GM12874 (cell line): Measurements from ENCODE around the gene PTPRM.

ENCODE experiments used
- CTCF ChIP-seq: IDR thresholded peaks from 2 replicates; pipeline ENCODE4 v1.5.1; 2011; ENCODE audit warnings: low read depth, mild to moderate bottlenecking, control low read depth, low read length, moderate library complexity; ENCODE audit not compliant: insufficient read depth

The PTPRM gene

GRCh38 chr18:8277270-8277669, 710.2 kb downstream of the PTPRM start:
- no peak for TF ChIP-seq CTCF

GRCh38 chr18:8279346-8279745, 712.2 kb downstream of the PTPRM start:
- TF ChIP-seq CTCF: no peak

GRCh38 chr18:8279781-8280330, 712.7 kb downstream of the PTPRM start:
- no peak for TF ChIP-seq CTCF

GRCh38 chr18:8283891-8284585, 716.9 kb downstream of the PTPRM start:
- TF ChIP-seq CTCF: no peak

GRCh38 chr18:8286303-8286702, 719.2 kb downstream of the PTPRM start:
- no peak for TF ChIP-seq CTCF

GRCh38 chr18:8287196-8287885, 720.2 kb downstream of the PTPRM start:
- TF ChIP-seq CTCF: no peak

GRCh38 chr18:8288472-8289195, 721.5 kb downstream of the PTPRM start:
- TF ChIP-seq CTCF: no peak
